ENCODE data around the gene DNMBP. TPM values are rescaled to one million over a fixed set of nuclear protein-coding genes. Genes with fewer than 3 reads are reported as not detected.

Gene DNMBP
- total RNA-seq, 4 donors from 2014 or later = 21.6 to 28.8 (median 24.6) TPM

DNA sequence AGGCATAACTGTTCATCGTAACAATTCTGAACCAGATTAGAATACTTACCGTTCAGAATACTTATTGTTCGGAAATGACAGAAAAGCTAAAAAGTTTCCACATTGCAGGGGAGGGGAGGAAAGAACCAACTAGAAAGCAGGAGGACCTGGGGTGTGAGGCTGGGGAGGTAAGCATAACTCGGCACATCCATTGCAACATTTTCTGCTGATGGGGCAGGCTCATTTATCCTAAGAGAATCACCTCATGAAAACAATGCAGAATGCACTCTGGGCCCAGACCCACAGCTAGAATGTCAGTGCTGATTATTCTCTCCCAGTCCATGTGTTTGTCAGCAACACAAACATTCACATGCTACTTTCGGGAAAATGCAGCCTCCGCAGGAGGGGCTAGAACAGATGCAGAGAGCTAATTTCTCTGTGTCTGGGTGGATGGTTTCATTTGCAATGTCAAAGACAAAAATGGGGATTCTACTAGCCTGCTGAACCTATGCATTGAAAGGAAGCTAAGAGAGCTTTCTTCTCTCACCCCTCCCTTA is 9.6 kb downstream of the DNMBP start:
- H3K27me3 ChIP-seq = no peaks in the 10 kb centered on the region
- DNase-seq (ENCODE audit: low spot score in 2 of 2) = no peak
- H3K27ac ChIP-seq = no peak overlapping the region
- no peak for TF ChIP-seq POLR2A (IDR thresholded peaks at IDR 0.05)
- TF ChIP-seq EP300 (IDR thresholded peaks at IDR 0.05) = no peak
- TF ChIP-seq, protein P1, sequence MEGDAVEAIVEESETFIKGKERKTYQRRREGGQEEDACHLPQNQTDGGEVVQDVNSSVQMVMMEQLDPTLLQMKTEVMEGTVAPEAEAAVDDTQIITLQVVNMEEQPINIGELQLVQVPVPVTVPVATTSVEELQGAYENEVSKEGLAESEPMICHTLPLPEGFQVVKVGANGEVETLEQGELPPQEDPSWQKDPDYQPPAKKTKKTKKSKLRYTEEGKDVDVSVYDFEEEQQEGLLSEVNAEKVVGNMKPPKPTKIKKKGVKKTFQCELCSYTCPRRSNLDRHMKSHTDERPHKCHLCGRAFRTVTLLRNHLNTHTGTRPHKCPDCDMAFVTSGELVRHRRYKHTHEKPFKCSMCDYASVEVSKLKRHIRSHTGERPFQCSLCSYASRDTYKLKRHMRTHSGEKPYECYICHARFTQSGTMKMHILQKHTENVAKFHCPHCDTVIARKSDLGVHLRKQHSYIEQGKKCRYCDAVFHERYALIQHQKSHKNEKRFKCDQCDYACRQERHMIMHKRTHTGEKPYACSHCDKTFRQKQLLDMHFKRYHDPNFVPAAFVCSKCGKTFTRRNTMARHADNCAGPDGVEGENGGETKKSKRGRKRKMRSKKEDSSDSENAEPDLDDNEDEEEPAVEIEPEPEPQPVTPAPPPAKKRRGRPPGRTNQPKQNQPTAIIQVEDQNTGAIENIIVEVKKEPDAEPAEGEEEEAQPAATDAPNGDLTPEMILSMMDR (IDR thresholded peaks at IDR 0.05) = no peak
- no peak overlapping the region for H3K4me3 ChIP-seq
- H3K9me3 ChIP-seq = no peaks in the 10 kb centered on the region
- 75 to 77% methylated on average over 6 of the region's 6 CpGs for WGBS, 2 donors
- peaks cover 0 to 56% (median 4%) of the 10 kb centered on the region in 4 donors for H3K4me1 ChIP-seq
- no peaks in the 10 kb centered on the region for H3K36me3 ChIP-seq

DNA sequence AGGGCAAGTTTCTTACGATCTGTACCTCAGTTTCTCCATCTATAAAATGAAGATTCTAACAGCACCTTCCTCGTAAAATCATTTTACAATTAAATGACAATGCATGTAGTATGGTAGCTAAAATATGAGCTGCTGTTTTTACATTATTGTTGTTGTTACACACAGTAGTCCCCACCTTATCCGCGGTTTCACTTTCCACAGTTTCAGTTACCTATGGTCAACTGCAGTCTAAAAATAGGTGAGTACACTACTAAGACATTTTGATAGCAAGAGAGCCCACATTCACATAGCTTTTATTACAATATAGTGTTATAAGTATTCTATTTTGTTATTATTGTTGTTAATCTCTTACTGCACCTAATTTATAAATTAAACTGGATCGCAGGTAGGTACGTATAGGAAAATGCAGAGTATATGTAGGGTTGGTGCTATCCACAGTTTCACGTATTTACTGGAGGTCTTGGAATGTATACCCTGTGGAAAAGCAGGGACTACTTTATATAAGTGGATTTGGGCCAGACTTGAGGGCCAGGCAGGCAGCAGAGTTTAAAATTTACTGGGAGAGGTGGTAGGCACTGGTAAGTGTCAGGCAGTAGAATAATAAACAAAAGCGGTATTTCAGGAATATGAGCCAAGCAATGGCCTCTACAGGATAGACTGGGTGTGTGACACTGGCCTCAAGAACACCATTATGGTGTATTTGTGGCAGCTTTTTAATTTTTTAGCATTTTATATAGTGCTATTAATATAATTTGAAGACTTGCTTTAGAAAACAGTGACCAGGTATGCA is 10.2 kb downstream of the DNMBP start:
- TF ChIP-seq, protein P1 (IDR thresholded peaks at IDR 0.05) = no peak
- no peak for TF ChIP-seq EP300 (IDR thresholded peaks at IDR 0.05)
- TF ChIP-seq POLR2A (IDR thresholded peaks at IDR 0.05) = no peak
- H3K36me3 ChIP-seq = no peaks in the 10 kb centered on the region
- peaks cover 0 to 56% (median 8%) of the 10 kb centered on the region in 4 donors for H3K4me1 ChIP-seq

DNA sequence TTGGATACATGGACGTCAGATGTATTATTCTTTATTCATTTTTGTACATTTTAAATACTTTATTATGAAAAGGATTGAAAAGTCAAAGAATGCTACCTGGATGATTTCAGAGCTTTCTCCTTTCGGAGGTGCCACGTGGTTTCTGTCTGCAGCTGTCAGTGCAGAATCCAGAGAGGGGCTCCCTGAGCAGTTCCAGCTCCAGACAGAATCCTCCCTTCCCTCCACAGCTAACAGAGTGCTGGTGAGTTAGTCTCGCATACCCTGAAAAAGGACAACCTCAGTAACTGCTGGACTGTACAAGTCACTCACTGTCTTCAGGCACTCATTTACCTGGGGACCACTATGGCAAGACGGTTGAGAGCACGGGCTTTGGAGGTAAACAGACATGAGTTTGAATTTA is 10.9 kb downstream of the DNMBP start:
- no peaks in the 10 kb centered on the region for H3K9me3 ChIP-seq
- WGBS, 2 donors = 86 to 87% methylated on average over 6 of the region's 6 CpGs
- TF ChIP-seq POLR2A (IDR thresholded peaks at IDR 0.05) (no peak), EP300 (IDR thresholded peaks at IDR 0.05) (no peak)
- TF ChIP-seq, protein P1 (IDR thresholded peaks at IDR 0.05) = no peak
- H3K4me1 ChIP-seq = peaks cover 0 to 59% (median 13%) of the 10 kb centered on the region in 4 donors
- H3K27ac ChIP-seq = no peak overlapping the region
- no peak for DNase-seq (ENCODE audit: low spot score in 2 of 2)
- H3K27me3 ChIP-seq = no peaks in the 10 kb centered on the region
- H3K36me3 ChIP-seq = no peaks in the 10 kb centered on the region
- H3K4me3 ChIP-seq = no peak overlapping the region

More for the DNA sequence above, 10.2 kb downstream of the DNMBP start:
- no peaks in the 10 kb centered on the region for H3K27me3 ChIP-seq
- 92 to 93% methylated on average over 8 of the region's 8 CpGs for WGBS, 2 donors
- no peaks in the 10 kb centered on the region for H3K9me3 ChIP-seq
- DNase-seq (ENCODE audit: low spot score in 2 of 2) = no peak
- no peak overlapping the region for H3K27ac ChIP-seq
- H3K4me3 ChIP-seq = no peak overlapping the region

DNA sequence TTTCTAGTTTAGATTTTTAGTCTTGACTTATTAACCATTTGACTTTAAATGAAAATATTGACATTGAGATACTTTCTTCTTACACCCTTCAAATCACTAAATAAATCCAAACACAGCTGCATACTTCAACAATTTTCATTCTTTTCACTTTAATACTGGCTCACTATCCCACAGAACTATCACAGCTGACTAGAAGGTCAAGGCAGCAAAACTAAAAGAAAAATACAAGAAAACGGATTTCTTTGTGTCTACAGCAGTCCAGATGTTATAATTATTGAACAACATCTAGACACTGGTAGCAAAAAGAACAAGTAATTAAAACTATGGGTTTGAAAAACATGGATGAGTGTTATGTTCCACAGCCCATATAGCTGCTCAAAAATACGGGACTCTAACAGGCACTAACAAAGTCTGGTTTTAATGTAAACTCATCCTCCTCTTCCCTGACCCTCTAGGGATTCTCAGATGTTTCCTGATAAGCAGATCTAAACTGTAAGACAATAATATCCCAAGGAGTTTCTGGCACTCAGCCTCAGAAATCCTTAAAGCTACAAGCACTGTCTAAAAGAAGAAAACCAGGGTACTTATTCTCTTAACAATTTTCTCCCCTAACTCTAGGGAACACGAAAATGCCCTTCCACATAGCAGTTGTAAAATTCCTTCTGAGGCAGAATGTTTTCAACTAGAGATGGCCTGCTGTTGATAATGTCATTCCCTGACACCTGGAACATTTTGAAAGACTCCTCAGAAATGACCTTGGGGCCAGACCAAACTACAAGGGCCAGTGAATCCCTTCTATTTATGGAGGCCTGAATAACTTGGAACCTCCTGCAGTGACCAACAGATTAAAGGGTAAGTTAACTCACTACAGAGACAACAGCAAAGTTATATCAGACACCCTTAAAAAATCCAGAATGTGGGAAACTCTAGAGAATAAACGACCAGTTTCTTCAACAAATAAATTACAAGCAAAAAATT is 12.8 kb downstream of the DNMBP start:
- Histone ChIP-seq H3K27ac (peak overlapping the region in 2 of 4 donors; percentile 5 to 42), H3K36me3 (no peaks in the 10 kb centered on the region)

DNA sequence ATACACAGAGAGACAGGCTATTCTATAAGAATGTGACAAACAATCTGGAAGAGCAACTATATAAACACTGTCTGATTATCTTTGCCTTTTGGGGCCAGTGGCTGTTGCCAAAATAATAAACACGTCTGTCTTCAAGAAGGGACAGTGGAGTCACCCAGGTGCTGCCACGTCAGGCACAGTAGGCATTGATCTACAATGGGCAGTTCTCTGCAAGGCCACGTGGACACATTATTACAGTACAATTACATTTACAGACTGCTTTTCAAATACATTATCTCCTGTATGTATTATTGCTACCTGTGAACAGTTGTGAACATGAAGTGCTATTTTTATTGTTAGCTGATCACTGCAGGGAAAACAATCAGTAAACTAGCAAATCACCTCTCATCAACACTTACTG is 14.0 kb downstream of the DNMBP start:
- TF ChIP-seq POLR2A (IDR thresholded peaks at IDR 0.05) (no peak), EP300 (IDR thresholded peaks at IDR 0.05) (no peak)
- TF ChIP-seq, protein P1 (IDR thresholded peaks at IDR 0.05) = no peak
- H3K9me3 ChIP-seq = no peaks in the 10 kb centered on the region
- no peak overlapping the region for H3K4me3 ChIP-seq
- H3K27me3 ChIP-seq = no peaks in the 10 kb centered on the region
- no peak for DNase-seq (ENCODE audit: low spot score in 2 of 2)
- H3K27ac ChIP-seq = no peak overlapping the region
- peaks cover 0 to 51% (median 15%) of the 10 kb centered on the region in 4 donors for H3K4me1 ChIP-seq
- 65 to 81% methylated on average over 3 of the region's 3 CpGs for WGBS, 2 donors
- H3K36me3 ChIP-seq = no peaks in the 10 kb centered on the region

More for the DNA sequence above, 12.8 kb downstream of the DNMBP start:
- DNase-seq (ENCODE audit: low spot score in 2 of 2) = no peak
- H3K9me3 ChIP-seq = no peaks in the 10 kb centered on the region
- TF ChIP-seq EP300 (IDR thresholded peaks at IDR 0.05) = no peak
- TF ChIP-seq POLR2A (IDR thresholded peaks at IDR 0.05) = no peak
- WGBS, 2 donors = 35 to 36% methylated on average over 4 of the region's 4 CpGs
- H3K27me3 ChIP-seq = no peaks in the 10 kb centered on the region
- H3K4me3 ChIP-seq = no peak overlapping the region
- H3K4me1 ChIP-seq = peaks cover 0 to 58% (median 15%) of the 10 kb centered on the region in 4 donors

Data from tibial nerve (tissue), 4 donors.